H54 (cell line): ENCODE data around the gene PRR5L.
"Not testable (repeated sequence)": the region's sequence is repeated elsewhere in the genome, so short reads cannot be mapped to it uniquely, and the experiment has no call there.

Source experiments
- DNase-seq: peaks from one replicate; pipeline ENCODE4 v3.0.0; 2011; ENCODE audit warnings: low spot score, mixed read lengths; ENCODE audit not compliant: insufficient read length
- FAIRE-seq: peaks from 3 replicates; lab custom pipeline; 2011; peaks lifted over from hg19 to GRCh38; lab: Jason Lieb, UNC
- POLR2A ChIP-seq: IDR thresholded peaks from 2 replicates; pipeline ENCODE4 v1.6.1; 2011; ENCODE audit warnings: low read depth, mild to moderate bottlenecking, low read length

Gene PRR5L

DNA sequence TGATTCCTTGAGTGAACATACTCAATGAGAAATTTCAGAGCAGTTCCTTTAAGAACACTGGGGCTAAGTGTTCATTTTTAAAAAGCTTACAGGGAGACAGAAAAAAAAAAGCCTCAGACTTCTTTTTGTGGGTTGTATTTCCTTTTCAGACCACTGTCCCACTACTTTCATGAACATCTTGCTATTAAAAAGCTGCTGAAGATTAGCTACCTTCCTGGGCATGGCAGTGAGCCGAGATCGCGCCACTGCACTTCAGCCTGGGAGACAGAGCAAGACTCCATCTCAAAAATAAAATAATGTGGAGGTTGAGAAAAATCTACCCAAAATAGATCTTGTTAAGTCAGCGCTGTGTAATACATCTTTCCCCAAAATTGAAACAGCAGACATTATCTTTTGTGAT is 203.2 kb downstream of the PRR5L start:
- no peak for DNase-seq
- FAIRE-seq: no peak
- no peak for TF ChIP-seq POLR2A

DNA sequence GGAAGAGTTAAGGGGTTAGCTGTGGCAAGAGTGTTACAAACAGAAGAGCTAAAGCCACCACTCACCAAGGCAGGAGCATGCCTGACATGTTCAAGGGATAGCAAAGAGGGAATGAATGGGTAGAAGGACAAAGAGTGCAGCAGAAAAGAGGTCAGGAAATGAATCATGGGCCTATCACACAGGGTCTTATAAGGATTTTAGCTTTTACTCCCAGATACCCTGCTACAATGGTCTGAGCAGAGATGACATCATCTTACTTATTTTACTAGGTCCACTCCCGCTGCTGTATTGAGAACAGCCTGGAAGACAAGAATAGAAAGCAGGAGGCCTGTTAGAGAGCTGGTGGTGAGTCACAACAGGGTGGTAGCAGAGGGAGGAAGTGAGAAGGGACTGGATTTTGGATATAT is 204.2 kb downstream of the PRR5L start:
- peak; percentile 99 for FAIRE-seq
- TF ChIP-seq POLR2A: no peak
- DNase-seq: peak; percentile 59

DNA sequence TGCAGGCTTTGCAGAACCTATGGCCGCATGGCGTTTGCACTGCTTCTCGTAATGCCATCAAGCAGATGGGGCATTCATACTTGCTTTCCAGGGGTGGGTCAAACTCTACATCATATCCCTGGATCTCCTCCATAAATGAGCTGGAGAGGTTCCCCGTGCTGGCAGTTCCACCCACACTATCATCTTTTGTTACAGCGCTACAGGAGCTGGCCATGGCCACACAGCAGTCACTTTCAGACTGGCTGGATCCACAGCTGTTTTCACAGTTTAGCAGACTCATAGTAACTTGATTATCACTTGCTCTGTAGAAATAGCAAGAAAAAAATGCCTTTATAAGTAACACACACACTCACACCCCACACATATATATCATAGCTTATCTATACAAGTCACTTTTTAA is 205.1 kb downstream of the PRR5L start:
- DNase-seq: no peak
- peak; percentile 38 for FAIRE-seq
- no peak for TF ChIP-seq POLR2A

DNA sequence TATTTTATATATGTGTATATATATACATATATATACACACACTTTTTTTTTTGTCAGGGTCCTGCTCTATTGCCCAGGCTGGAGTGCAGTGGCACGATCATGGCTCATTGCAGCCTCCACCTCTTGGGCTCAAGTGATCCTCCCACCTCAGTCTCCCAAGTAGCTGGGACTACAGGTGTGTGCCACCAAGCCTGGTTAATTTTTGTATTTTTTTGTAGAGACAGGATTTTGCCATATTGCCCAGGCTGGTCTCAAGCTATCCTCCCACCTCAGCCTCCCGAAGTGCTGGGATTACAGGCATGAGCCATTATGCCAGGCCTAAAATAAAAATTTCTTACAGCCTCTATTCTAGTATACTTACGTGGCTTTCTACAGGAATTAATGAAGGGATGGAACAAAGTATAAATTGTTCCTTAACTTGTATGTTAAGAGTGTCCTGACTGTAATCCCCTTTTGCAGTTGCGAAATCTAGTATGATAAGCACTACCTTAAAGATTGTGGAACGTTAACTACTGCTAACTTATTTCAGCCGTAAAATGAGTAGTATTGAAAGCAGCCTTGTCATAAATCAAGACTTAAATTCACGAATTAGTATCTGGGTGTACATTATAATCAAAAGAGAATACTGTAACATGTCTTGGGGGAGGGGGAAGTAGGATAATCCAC is 211.9 kb downstream of the PRR5L start:
- DNase-seq: no peak
- no peak for TF ChIP-seq POLR2A
- FAIRE-seq: no peak

DNA sequence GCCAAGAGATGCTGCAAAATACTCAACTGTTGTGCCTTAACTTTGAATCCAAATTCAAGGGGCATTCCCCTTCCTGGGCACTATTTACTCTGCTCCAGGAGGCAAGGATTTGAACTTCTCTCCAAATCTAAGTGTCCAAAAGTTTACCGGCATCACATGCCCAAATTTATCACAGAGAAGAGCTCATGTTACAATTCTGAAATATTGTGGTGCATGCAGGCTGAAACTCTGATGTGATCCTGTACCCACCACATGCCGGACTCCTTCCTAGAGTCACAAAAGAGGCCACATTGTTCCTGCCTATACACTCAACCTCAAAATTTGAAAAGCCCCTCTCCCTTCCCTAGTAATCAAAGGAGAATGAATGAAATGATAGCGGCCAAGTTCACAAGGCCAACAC is 212.7 kb downstream of the PRR5L start:
- TF ChIP-seq POLR2A: no peak
- DNase-seq: no peak
- no peak for FAIRE-seq

DNA sequence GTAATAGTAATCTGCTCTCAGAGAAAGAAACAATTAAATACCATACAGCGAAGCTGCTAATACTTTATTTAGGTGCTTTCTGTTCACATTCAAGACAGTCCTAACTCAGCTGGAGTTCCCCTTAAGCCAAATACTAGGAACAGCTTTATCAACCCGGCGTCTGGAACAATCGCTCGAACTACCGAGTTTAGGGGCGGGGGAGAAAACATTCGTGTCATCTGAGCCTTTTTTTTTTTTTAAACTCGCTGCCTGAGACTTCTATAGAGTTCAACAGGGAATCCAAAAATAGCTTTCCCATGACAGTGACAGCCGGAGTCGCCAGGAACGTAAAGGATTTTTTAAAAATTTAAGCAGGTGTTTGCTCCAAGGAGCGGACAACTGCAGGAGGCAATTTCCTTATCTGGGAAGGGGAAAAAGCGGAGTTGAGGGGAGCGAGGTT is 213.1 kb downstream of the PRR5L start:
- FAIRE-seq (no peak), DNase-seq (no peak)
- no peak for TF ChIP-seq POLR2A

DNA sequence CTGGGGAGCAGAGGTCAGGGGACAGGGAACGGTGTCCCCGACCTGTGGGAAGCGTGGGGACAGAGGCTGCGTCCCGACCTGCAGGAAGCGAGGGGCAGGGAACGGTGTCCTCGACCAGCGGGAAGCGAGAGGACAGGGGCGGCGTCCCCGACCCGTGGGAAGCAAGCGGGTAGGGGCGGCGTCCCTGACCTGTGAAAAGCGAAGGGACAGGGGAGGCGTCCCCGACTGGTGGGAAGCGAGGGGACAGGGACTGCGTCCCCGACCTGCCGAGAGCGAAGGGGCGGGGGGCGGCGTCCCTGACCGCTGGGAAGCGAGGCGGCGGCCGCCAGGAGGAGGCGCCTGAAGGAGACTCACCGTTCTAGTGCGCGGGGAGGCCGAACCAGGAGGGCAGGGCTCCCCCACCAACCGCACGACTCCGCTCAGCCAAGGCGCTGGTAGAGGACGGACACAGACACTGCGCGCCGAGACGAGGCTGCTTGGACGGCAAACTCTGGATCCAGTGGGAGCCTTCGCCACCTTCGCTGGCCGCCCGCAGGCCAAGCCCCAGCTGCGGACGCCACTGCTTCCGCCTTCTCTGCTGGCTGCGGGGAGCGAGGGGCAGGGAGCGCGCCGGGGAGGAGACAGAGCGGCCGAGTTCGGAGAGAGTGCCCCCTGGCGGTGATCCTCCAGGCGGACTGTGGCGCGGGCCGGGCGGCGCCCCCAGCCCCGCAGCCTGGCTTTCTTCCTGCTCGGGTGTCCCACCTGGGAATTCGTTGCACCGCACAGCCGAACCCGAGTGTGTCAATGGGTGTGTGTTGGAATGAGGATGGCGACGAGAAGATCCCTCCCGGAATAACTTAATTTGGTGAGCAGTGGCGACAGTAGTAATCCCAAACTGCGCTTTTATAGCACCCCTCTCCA is 213.9 kb downstream of the PRR5L start, which contains the start of gene TRAF6:
Gene TRAF6, minus strand, starts transcription at position 579 of the 900 bp plus-strand sequence. CDS start 8,757 bp downstream, outside the sequence.
- FAIRE-seq (no peak), DNase-seq (peak; percentile 68)
- peak; percentile 95 for TF ChIP-seq POLR2A

DNA sequence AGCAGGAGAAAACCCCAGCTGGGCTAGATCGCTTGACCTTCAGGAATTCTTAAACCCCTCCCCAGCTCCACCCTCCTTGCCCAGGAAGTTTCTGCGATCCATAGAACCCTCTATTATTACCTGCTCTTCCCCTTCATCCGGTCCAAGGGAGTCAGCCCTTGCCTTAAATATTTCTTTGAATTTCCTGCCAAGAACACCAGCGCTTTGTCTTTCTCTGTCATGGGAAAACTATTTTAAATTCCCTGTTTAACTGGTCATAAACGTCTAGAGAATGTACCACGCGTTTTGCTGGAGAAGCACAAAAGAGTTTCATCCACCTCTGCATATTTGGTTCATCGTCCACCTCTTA is 214.5 kb downstream of the PRR5L start:
- DNase-seq: no peak
- TF ChIP-seq POLR2A: no peak
- FAIRE-seq: no peak

DNA sequence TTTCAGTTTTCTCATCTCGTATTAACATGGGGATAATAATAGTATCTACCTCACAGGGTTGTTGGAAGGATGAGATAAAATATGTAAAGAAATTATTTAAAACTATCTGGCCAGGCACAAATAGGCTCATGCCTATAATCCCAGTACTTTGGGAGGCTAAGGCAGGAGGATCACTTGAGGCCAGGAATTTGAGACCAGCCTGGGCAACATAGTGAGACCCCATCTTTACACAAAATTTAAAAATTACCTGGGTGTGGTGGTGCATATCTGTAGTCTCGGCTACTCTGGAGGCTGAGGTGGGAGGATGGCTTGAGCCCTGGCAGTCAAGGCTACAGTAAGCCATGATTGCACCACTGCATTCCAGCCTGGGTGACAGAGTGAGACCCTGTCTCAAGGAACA is 215.0 kb downstream of the PRR5L start:
- not testable (repeated sequence) for DNase-seq, FAIRE-seq

DNA sequence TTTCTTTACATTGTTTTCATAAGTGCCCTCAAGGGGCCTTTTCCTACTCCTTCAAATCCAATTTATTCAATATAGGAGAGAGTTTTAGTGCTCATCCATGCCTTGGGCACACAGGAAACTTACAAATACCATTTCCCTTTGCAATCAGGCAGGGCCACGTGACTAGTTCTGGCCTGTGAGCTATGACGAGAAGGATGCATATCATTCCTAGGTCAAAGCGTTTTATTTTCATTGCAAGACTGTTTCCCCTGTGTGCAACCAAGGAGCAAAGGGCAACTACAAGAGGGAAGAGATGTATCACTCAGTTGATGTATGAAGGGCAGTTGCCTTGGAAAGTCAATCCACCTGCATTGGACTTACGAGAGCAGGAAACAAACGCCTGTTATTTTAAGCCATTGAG is 215.9 kb downstream of the PRR5L start:
- DNase-seq: no peak
- no peak for TF ChIP-seq POLR2A
- FAIRE-seq: no peak

DNA sequence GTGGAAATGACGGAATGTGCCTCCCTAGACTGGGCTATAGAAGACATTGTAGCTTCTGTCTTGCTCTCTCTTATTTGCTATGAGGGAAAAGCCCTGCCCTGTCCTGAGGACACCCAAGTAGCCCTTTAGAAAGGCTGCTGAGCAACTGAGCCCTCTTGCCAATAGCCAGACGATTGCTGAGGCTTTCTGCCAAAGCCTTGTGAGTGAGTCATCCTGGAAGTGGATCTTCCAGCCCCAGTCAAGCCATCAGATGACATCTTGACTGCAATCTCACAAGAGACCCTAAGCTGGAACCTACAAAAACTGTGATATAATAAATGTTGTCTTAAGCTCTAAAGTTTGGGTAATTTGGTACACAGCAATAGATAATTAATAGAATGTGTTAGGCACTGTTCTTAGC is 217.9 kb downstream of the PRR5L start:
- no peak for DNase-seq
- FAIRE-seq: no peak
- no peak for TF ChIP-seq POLR2A
